Measurements from ENCODE around the gene ADAM15. TPM values are rescaled to one million over a fixed set of nuclear protein-coding genes. Genes with fewer than 3 reads are reported as not detected.

ADAM15 gene
- total and polyA plus RNA-seq, 2 donors (not counting 3 experiments of a cell fraction or from before 2014, with no cell fraction given), result 295 to 299 TPM

GRCh38 chr1:155004352-155005075 is 46.6 kb upstream of the ADAM15 start:
- peak overlapping the region; percentile 0 for H3K27ac ChIP-seq (ENCODE audit: insufficient read depth, low read depth, low read length)

More at GRCh38 chr1:155004352-155005075, 46.6 kb upstream of the ADAM15 start:
- Histone ChIP-seq H3K36me3 (ENCODE audit: control insufficient read depth in 2 of 2, extremely low read depth in 1 of 2, insufficient read depth in 2 of 2, low read length in 2 of 2) (no peaks in the 10 kb centered on the region), H3K27me3 (ENCODE audit: control insufficient read depth in 2 of 2, insufficient read depth in 2 of 2, low read length in 2 of 2) (no peaks in the 10 kb centered on the region), H2AFZ (ENCODE audit: low read depth, low read length) (no peak overlapping the region), H3K79me2 (ENCODE audit: control insufficient read depth, insufficient read depth, low read length) (peaks cover 16% of the 10 kb centered on the region), H3K9ac (replicated peaks; ENCODE audit: extremely low read depth, insufficient read depth, low read length) (no peak overlapping the region), H3K9me3 (replicated peaks; ENCODE audit: control insufficient read depth, insufficient read depth, low read length) (no peaks in the 10 kb centered on the region), H3K9me1 (replicated peaks; ENCODE audit: control insufficient read depth, extremely low read depth, insufficient read depth, low read length) (no peaks in the 10 kb centered on the region), H4K20me1 (replicated peaks; ENCODE audit: control insufficient read depth, extremely low read depth, insufficient read depth, low read length) (no peaks in the 10 kb centered on the region), H3K4me2 (ENCODE audit: insufficient read depth, low read length) (peak overlapping the region; percentile 54), H3K4me1 (ENCODE audit: control insufficient read depth, extremely low read depth, insufficient read depth, low read length) (peaks cover 25% of the 10 kb centered on the region), H3K4me3 (replicated peaks in 1 of 3; ENCODE audit: insufficient read depth in 1 of 3, low read depth in 1 of 3, low read length in 3 of 3) (peak overlapping the region in 2 of 3 experiments; percentile 65 to 94)
- FAIRE-seq, result peak; percentile 70
- ChIA-PET CTCF (interaction anchor here (0.8 to 6.5 kb wide), 5 partner anchors 10 to 47 kb away, joined by 3 to 87 read pairs (median 3); partner anchors contain the start of genes ADAM15, FLAD1 and SHC1), POLR2A (interaction anchor here (0.6 kb wide), 1 partner anchor 1115 kb away, joined by 4 read pairs; no protein-coding TSS in a partner anchor)
- TF ChIP-seq MAX (IDR thresholded peaks at IDR 0.05; ENCODE audit: insufficient read depth, insufficient read length), result no peak
- no peak for TF ChIP-seq GATA2 (IDR thresholded peaks at IDR 0.05; ENCODE audit: insufficient read depth, insufficient read length, low read depth, low read length)
- TF ChIP-seq EZH2 (IDR thresholded peaks at IDR 0.05; ENCODE audit: borderline replicate concordance, low read depth, low read length, severe bottlenecking), result no peak
- no peak for TF ChIP-seq FOS (IDR thresholded peaks at IDR 0.05; ENCODE audit: borderline replicate concordance, insufficient read depth, low read length)
- no peak for TF ChIP-seq JUN (IDR thresholded peaks at IDR 0.05; ENCODE audit: borderline replicate concordance, insufficient read depth, insufficient read length, low read depth)
- dilution Hi-C loops (cut with MboI; ENCODE audit: extremely low pct_ligation_motif_present, low sequenced_read_pairs), result no loop called here
- intact Hi-C loops (cut with micrococcal nuclease), result loop anchor here (5.0 kb wide), 1 partner anchor 447 kb away; the partner anchor contains the start of gene UBE2Q1
- no TSS peak for BruUV-seq (replicated peaks)
- DNase-seq (ENCODE audit: low read depth, low spot score), result no peak

Data from endothelial cell of umbilical vein (primary cell).